GM18499 (cell line): ENCODE results near the gene ADGRG2.
"Not testable (repeated sequence)": the region's sequence is repeated elsewhere in the genome, so short reads cannot be mapped to it uniquely, and the experiment has no call there.

Experiments
- ATAC-seq: cut with Tn5 transposase; IDR thresholded peaks from one replicate; pipeline ENCODE4 v1.9.1; 2021; ENCODE audit warnings: moderate number of reproducible peaks; ENCODE audit not compliant: insufficient read depth, unreplicated experiment

Gene ADGRG2

GRCh38 chrX:19007868-19008267 is 114.4 kb downstream of the ADGRG2 start:
- no peak for ATAC-seq

GRCh38 chrX:19007011-19007410 is 115.3 kb downstream of the ADGRG2 start:
- no peak for ATAC-seq

- ATAC-seq = no peak
These were observed 116.4 kb downstream of the ADGRG2 start for GRCh38 chrX:19005909-19006308.

- no peak for ATAC-seq
These were observed 118.5 kb downstream of the ADGRG2 start for GRCh38 chrX:19003756-19004155.

- ATAC-seq = no peak
These were observed 123.6 kb downstream of the ADGRG2 start for GRCh38 chrX:18998653-18999052.

GRCh38 chrX:18997916-18998315 is 124.4 kb downstream of the ADGRG2 start:
- ATAC-seq = no peak

GRCh38 chrX:18996536-18996935 is 125.7 kb downstream of the ADGRG2 start:
- ATAC-seq = no peak

GRCh38 chrX:18995221-18995620 is 127.0 kb downstream of the ADGRG2 start:
- no peak for ATAC-seq

- no peak for ATAC-seq
These were observed 127.6 kb downstream of the ADGRG2 start for GRCh38 chrX:18994713-18995112.

- ATAC-seq = no peak
These were observed 129.4 kb downstream of the ADGRG2 start for GRCh38 chrX:18992829-18993228.

- no peak for ATAC-seq
These were observed 137.2 kb downstream of the ADGRG2 start for GRCh38 chrX:18985186-18985435.

- ATAC-seq = peak; percentile 63
These were observed 137.7 kb downstream of the ADGRG2 start for GRCh38 chrX:18984381-18985185.

- peak; percentile 11 for ATAC-seq
These were observed 138.4 kb downstream of the ADGRG2 start, which contains the start of gene PHKA2 for GRCh38 chrX:18983666-18984380. PHKA2 (minus strand) TSS chrX:18984114; CDS start chrX:18983932, 182 bp downstream.

GRCh38 chrX:18981124-18981807 is 141.0 kb downstream of the ADGRG2 start:
- no peak for ATAC-seq

GRCh38 chrX:18980262-18980661 is 142.0 kb downstream of the ADGRG2 start:
- not testable (repeated sequence) for ATAC-seq

- no peak for ATAC-seq
These were observed 147.3 kb downstream of the ADGRG2 start for GRCh38 chrX:18974993-18975392.

- no peak for ATAC-seq
These were observed 148.6 kb downstream of the ADGRG2 start for GRCh38 chrX:18973527-18974192.

GRCh38 chrX:18971506-18971905 is 150.8 kb downstream of the ADGRG2 start:
- no peak for ATAC-seq

- no peak for ATAC-seq
These were observed 151.8 kb downstream of the ADGRG2 start for GRCh38 chrX:18970465-18970864.

GRCh38 chrX:18966624-18967023 is 155.6 kb downstream of the ADGRG2 start:
- no peak for ATAC-seq

- no peak for ATAC-seq
These were observed 157.4 kb downstream of the ADGRG2 start for GRCh38 chrX:18964901-18965300.
